SK-N-SH treated with all-trans-retinoic acid at 6 μM for 48 hours (cell line): Measurements from ENCODE around the gene CENPK.

Source experiments
- CREB5 ChIP-seq: fragments of 250-450 bp; sonication (Bioruptor Pico); IDR thresholded peaks from 2 replicates; pipeline ENCODE4 v1.5.1; 2020; ENCODE audit warnings: low read depth, mild to moderate bottlenecking, moderate library complexity
- GLIS3 ChIP-seq: fragments of 250-450 bp; sonication (Bioruptor Pico); IDR thresholded peaks from 2 replicates; pipeline ENCODE4 v1.5.0; 2020; ENCODE audit warnings: mild to moderate bottlenecking, moderate library complexity
- OSR1 ChIP-seq: fragments of 250-450 bp; sonication (Bioruptor Pico); IDR thresholded peaks from 2 replicates; pipeline ENCODE4 v1.8.0; 2022; ENCODE audit warnings: moderate library complexity, mild to moderate bottlenecking, inconsistent platforms
- TCF4 ChIP-seq: fragments of 250-450 bp; sonication (Bioruptor Pico); IDR thresholded peaks from 2 replicates; pipeline ENCODE4 v1.8.0; 2021; ENCODE audit warnings: mild to moderate bottlenecking, moderate library complexity, borderline replicate concordance
- TSHZ2 ChIP-seq: fragments of 250-450 bp; sonication (Bioruptor Pico); IDR thresholded peaks from 2 replicates; pipeline ENCODE4 v1.5.0; 2020; ENCODE audit warnings: mild to moderate bottlenecking, moderate library complexity
- ZFP3 ChIP-seq: fragments of 250-450 bp; sonication (Bioruptor Pico); IDR thresholded peaks from 2 replicates; pipeline ENCODE4 v1.5.0; 2020; ENCODE audit warnings: mild to moderate bottlenecking, moderate library complexity
- ZFP30 ChIP-seq: fragments of 450-650 bp; formaldehyde crosslinking; IDR thresholded peaks from 2 replicates; pipeline ENCODE4 v1.5.0; 2022; ENCODE audit warnings: mild to moderate bottlenecking, moderate library complexity
- ZNF70 ChIP-seq: fragments of 450-650 bp; formaldehyde crosslinking; IDR thresholded peaks from 2 replicates; pipeline ENCODE4 v1.5.0; 2020; ENCODE audit warnings: mild to moderate bottlenecking, moderate library complexity
- TF ChIP-seq, protein P1 (sequence below): fragments of 250-450 bp; sonication (Bioruptor Pico); IDR thresholded peaks from 2 replicates; pipeline ENCODE4 v1.8.0; 2020; ENCODE audit warnings: mild to moderate bottlenecking, moderate library complexity, borderline replicate concordance

- TF ChIP-seq, protein P1, sequence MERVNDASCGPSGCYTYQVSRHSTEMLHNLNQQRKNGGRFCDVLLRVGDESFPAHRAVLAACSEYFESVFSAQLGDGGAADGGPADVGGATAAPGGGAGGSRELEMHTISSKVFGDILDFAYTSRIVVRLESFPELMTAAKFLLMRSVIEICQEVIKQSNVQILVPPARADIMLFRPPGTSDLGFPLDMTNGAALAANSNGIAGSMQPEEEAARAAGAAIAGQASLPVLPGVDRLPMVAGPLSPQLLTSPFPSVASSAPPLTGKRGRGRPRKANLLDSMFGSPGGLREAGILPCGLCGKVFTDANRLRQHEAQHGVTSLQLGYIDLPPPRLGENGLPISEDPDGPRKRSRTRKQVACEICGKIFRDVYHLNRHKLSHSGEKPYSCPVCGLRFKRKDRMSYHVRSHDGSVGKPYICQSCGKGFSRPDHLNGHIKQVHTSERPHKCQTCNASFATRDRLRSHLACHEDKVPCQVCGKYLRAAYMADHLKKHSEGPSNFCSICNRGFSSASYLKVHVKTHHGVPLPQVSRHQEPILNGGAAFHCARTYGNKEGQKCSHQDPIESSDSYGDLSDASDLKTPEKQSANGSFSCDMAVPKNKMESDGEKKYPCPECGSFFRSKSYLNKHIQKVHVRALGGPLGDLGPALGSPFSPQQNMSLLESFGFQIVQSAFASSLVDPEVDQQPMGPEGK (CRISPR knock-in tag) = no peak
- TF ChIP-seq ZFP30 = no peak
- TF ChIP-seq CREB5 = no peak
- no peak for TF ChIP-seq TCF4 (CRISPR knock-in tag)
- TF ChIP-seq ZNF70 (CRISPR knock-in tag) = no peak
- no peak for TF ChIP-seq OSR1 (CRISPR knock-in tag)
- TF ChIP-seq ZFP3 (CRISPR knock-in tag) = no peak
- no peak for TF ChIP-seq GLIS3 (CRISPR knock-in tag)
- no peak for TF ChIP-seq TSHZ2 (CRISPR knock-in tag)
Observed at GRCh38 chr5:65485405-65485804, 77.6 kb downstream of the CENPK start.
